HG02938 (cell line): ENCODE data around the gene TBC1D16.

ENCODE experiments used
- ATAC-seq: cut with Tn5 transposase; IDR thresholded peaks from one replicate; pipeline ENCODE4 v1.9.1; 2021; ENCODE audit warnings: mild to moderate bottlenecking, moderate library complexity; ENCODE audit not compliant: unreplicated experiment

TBC1D16 gene

GRCh38 chr17:79989106-79989835 is 46.4 kb downstream of the TBC1D16 start:
- ATAC-seq = no peak

- ATAC-seq = no peak
Observed at GRCh38 chr17:79988185-79988971, 47.3 kb downstream of the TBC1D16 start.

GRCh38 chr17:79987935-79988184 is 47.8 kb downstream of the TBC1D16 start:
- ATAC-seq = no peak

- ATAC-seq = no peak
Observed at GRCh38 chr17:79987187-79987934, 48.3 kb downstream of the TBC1D16 start.

GRCh38 chr17:79986411-79987186 is 49.1 kb downstream of the TBC1D16 start:
- ATAC-seq = no peak

GRCh38 chr17:79985943-79986391 is 49.7 kb downstream of the TBC1D16 start:
- ATAC-seq = no peak

GRCh38 chr17:79985361-79985942 is 50.2 kb downstream of the TBC1D16 start:
- no peak for ATAC-seq

GRCh38 chr17:79984877-79985276 is 50.8 kb downstream of the TBC1D16 start:
- no peak for ATAC-seq

- ATAC-seq = no peak
Observed at GRCh38 chr17:79984045-79984840, 51.4 kb downstream of the TBC1D16 start.

GRCh38 chr17:79983456-79983855 is 52.2 kb downstream of the TBC1D16 start:
- ATAC-seq = no peak

GRCh38 chr17:79982986-79983385 is 52.7 kb downstream of the TBC1D16 start:
- no peak for ATAC-seq

- no peak for ATAC-seq
Observed at GRCh38 chr17:79981661-79982101, 54.0 kb downstream of the TBC1D16 start.

- ATAC-seq = no peak
Observed at GRCh38 chr17:79981090-79981489, 54.6 kb downstream of the TBC1D16 start.

GRCh38 chr17:79980246-79981043 is 55.2 kb downstream of the TBC1D16 start:
- no peak for ATAC-seq

- ATAC-seq = no peak
Observed at GRCh38 chr17:79979816-79980215, 55.9 kb downstream of the TBC1D16 start.

GRCh38 chr17:79979221-79979741 is 56.4 kb downstream of the TBC1D16 start:
- no peak for ATAC-seq

- no peak for ATAC-seq
Observed at GRCh38 chr17:79978548-79978855, 57.2 kb downstream of the TBC1D16 start.

- ATAC-seq = no peak
Observed at GRCh38 chr17:79977708-79978547, 57.7 kb downstream of the TBC1D16 start.
